ENCODE data around the gene CTSV. TPM values are rescaled to one million over a fixed set of nuclear protein-coding genes. Genes with fewer than 3 reads are reported as not detected.
"Not testable (repeated sequence)": the region's sequence is repeated elsewhere in the genome, so short reads cannot be mapped to it uniquely, and the experiment has no call there.

CTSV gene
- total RNA-seq, 1 experiment from 2014 or later = 11.4 TPM

DNA sequence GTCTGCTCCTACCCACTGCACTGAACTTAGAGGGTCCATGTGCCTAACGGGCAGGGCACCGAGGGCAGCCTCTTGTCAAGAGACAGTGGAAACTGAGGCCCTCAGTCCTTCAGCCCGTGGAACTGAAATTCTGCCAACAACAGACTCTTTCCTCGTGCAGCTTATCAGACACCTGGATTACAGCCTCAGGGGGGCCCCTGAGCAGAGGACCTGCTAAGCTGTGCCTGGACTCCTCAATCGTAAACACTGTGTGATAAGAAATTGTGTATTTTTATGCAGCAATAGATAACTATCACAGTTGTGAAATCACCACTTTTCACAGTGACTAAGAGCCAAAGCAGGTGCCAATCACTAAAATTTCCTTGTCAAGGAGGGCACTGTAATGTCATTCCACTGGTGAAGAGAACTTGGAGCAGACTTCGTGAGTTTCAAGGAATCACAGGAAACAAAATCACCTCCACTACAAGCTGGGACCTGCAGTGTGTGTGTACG, 33.4 kb upstream of the CTSV start:
- Histone ChIP-seq H3K27me3 (ENCODE audit: low read length) (no peaks in the 10 kb centered on the region), H4K20me1 (ENCODE audit: low read length) (no peaks in the 10 kb centered on the region), H3K4me2 (ENCODE audit: low read length) (no peak overlapping the region), H3K9me3 (ENCODE audit: low read length) (no peaks in the 10 kb centered on the region), H3F3A (ENCODE audit: low read length, unreplicated experiment) (no peaks in the 10 kb centered on the region), H3K9me2 (replicated peaks; ENCODE audit: low read length) (no peaks in the 10 kb centered on the region), H3K36me3 (ENCODE audit: low read depth, low read length) (no peaks in the 10 kb centered on the region), H3K79me2 (ENCODE audit: low read length) (no peaks in the 10 kb centered on the region), H3K4me3 (ENCODE audit: low read length) (no peak overlapping the region), H2AFZ (ENCODE audit: low read length) (no peak overlapping the region), H3K27ac (ENCODE audit: low read length) (no peak overlapping the region), H3K9ac (ENCODE audit: low read length) (no peak overlapping the region), H3K4me1 (ENCODE audit: insufficient read depth, low read length) (no peaks in the 10 kb centered on the region)
- CTCF ChIA-PET = no interaction called here
- ATAC-seq (no peak), DNase-seq (no peak)
- no TSS peak for BruUV-seq (replicated peaks)
- intact Hi-C loops (cut with micrococcal nuclease) = no loop called here
- POLR2A ChIA-PET (ENCODE audit: unreplicated experiment) = no interaction called here
- TF ChIP-seq EZH2phosphoT487 (IDR thresholded peaks at IDR 0.05; ENCODE audit: borderline replicate concordance, low read length) = no peak
- no peak for TF ChIP-seq CTCF (conservative IDR thresholded peaks at IDR 0.05; ENCODE audit: low read depth, low read length)
- no peak for TF ChIP-seq EZH2 (IDR thresholded peaks at IDR 0.05; ENCODE audit: low read length, unreplicated experiment)

- H4K20me1 ChIP-seq (ENCODE audit: low read length); CTCF ChIA-PET; H2AFZ ChIP-seq (ENCODE audit: low read length); intact Hi-C loops (cut with micrococcal nuclease); DNase-seq; H3K36me3 ChIP-seq (ENCODE audit: low read depth, low read length); H3F3A ChIP-seq (ENCODE audit: low read length, unreplicated experiment); H3K9ac ChIP-seq (ENCODE audit: low read length); H3K4me1 ChIP-seq (ENCODE audit: insufficient read depth, low read length); H3K79me2 ChIP-seq (ENCODE audit: low read length); ATAC-seq; H3K4me2 ChIP-seq (ENCODE audit: low read length); H3K27me3 ChIP-seq (ENCODE audit: low read length); H3K9me3 ChIP-seq (ENCODE audit: low read length); H3K27ac ChIP-seq (ENCODE audit: low read length); POLR2A ChIA-PET (ENCODE audit: unreplicated experiment); H3K4me3 ChIP-seq (ENCODE audit: low read length); H3K9me2 ChIP-seq (replicated peaks; ENCODE audit: low read length); BruUV-seq (replicated peaks): not testable (repeated sequence)
Observed at GRCh38 chr9:97070325-97070724, 31.4 kb upstream of the CTSV start.

GRCh38 chr9:97067490-97067889, 28.5 kb upstream of the CTSV start:
- CTCF ChIA-PET = no interaction called here
- peaks cover 10% of the 10 kb centered on the region for H3K4me1 ChIP-seq (ENCODE audit: insufficient read depth, low read length)
- POLR2A ChIA-PET (ENCODE audit: unreplicated experiment) = no interaction called here

More at GRCh38 chr9:97067490-97067889, 28.5 kb upstream of the CTSV start:
- no peak for TF ChIP-seq CTCF (conservative IDR thresholded peaks at IDR 0.05; ENCODE audit: low read depth, low read length)
- no peak for TF ChIP-seq EZH2phosphoT487 (IDR thresholded peaks at IDR 0.05; ENCODE audit: borderline replicate concordance, low read length)
- no peak for TF ChIP-seq EZH2 (IDR thresholded peaks at IDR 0.05; ENCODE audit: low read length, unreplicated experiment)
- Histone ChIP-seq H3F3A (ENCODE audit: low read length, unreplicated experiment) (peaks cover 4% of the 10 kb centered on the region), H3K36me3 (ENCODE audit: low read depth, low read length) (no peaks in the 10 kb centered on the region), H3K27me3 (ENCODE audit: low read length) (no peaks in the 10 kb centered on the region), H3K79me2 (ENCODE audit: low read length) (no peaks in the 10 kb centered on the region), H4K20me1 (ENCODE audit: low read length) (no peaks in the 10 kb centered on the region), H3K27ac (ENCODE audit: low read length) (no peak overlapping the region), H3K4me3 (ENCODE audit: low read length) (no peak overlapping the region), H3K4me2 (ENCODE audit: low read length) (no peak overlapping the region), H3K9me3 (ENCODE audit: low read length) (no peaks in the 10 kb centered on the region), H2AFZ (ENCODE audit: low read length) (no peak overlapping the region), H3K9ac (ENCODE audit: low read length) (no peak overlapping the region), H3K9me2 (replicated peaks; ENCODE audit: low read length) (no peaks in the 10 kb centered on the region)
- no peak for ATAC-seq
- no peak for DNase-seq
- no TSS peak for BruUV-seq (replicated peaks)
- intact Hi-C loops (cut with micrococcal nuclease) = no loop called here

All from PC-3 (cell line).